Erythroblast (primary cell): Measurements from ENCODE around the gene NALF2.

ENCODE experiments used
- DNase-seq, 2 experiments: peaks; one replicate each; lab custom pipeline; 2025; lab: John Stamatoyannopoulos, UW
- GATA1 ChIP-seq: IDR thresholded peaks from 2 replicates; pipeline ENCODE4 v1.6.1; 2011; ENCODE audit warnings: low read depth, mild to moderate bottlenecking, control low read depth, low read length, moderate library complexity
- POLR2A ChIP-seq: IDR thresholded peaks from 2 replicates; pipeline ENCODE4 v1.6.1; 2011; ENCODE audit warnings: mild to moderate bottlenecking, low read length

Gene NALF2

GRCh38 chrX:69506617-69507499, 2.7 kb downstream of the NALF2 start:
- TF ChIP-seq POLR2A (no peak), GATA1 (no peak)
- DNase-seq = no peak

DNA sequence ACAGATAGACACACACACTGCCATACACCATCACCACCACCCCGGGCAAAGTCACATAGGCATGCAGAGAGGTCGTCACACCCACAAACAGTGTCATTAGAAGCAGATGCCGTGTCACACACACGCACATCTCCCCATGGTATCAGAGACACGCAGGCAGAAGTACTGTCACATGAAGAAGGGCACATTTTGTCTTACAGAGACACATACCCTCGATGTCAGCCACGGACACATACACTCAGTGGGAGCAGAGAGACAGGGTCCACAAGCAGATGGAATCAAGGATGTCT, 3.3 kb downstream of the NALF2 start:
- no peak for DNase-seq
- TF ChIP-seq GATA1 = no peak
- no peak for TF ChIP-seq POLR2A

- TF ChIP-seq POLR2A (no peak), GATA1 (no peak)
- no peak for DNase-seq
Observed at GRCh38 chrX:69508610-69509009, 4.5 kb downstream of the NALF2 start.

DNA sequence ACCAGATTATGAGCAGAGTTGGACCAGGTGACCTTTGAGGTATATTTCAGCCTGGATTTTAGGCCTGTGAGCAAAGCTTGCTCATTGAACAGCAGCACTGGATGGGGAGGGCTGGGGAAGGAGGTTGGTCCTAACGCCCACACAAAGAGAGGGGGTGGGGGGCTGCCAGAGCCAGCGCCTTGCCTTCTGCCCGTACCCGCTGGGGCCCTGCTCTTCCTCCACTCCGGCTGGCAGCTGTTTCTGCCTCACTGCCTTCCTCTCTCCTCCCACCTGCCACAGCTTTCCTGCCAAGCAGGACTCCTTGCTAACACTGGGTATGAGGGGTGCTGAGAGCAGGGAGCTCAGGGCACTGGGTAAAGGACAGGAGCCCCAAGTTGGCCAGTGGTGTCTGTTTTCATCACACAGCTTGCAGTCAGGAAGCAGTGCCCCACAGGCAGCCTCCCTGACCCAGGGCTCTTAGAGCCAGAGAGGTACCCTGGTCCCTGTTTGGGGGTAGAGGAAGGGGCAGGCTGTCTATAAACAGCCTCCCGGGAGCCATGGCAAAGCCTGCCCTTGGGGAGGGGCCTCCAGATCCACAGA, 6.1 kb downstream of the NALF2 start:
- TF ChIP-seq GATA1 = no peak
- TF ChIP-seq POLR2A = no peak
- no peak for DNase-seq

GRCh38 chrX:69510914-69511513, 6.9 kb downstream of the NALF2 start:
- TF ChIP-seq POLR2A (no peak), GATA1 (no peak)
- DNase-seq = no peak

- TF ChIP-seq GATA1 (no peak), POLR2A (no peak)
- DNase-seq = no peak
Observed at GRCh38 chrX:69522052-69522451, 17.9 kb downstream of the NALF2 start.

GRCh38 chrX:69523314-69523713, 19.2 kb downstream of the NALF2 start:
- DNase-seq = no peak
- no peak for TF ChIP-seq GATA1
- no peak for TF ChIP-seq POLR2A

- no peak for TF ChIP-seq GATA1
- no peak for TF ChIP-seq POLR2A
- DNase-seq = no peak
Observed at GRCh38 chrX:69524781-69525363, 20.7 kb downstream of the NALF2 start.

DNA sequence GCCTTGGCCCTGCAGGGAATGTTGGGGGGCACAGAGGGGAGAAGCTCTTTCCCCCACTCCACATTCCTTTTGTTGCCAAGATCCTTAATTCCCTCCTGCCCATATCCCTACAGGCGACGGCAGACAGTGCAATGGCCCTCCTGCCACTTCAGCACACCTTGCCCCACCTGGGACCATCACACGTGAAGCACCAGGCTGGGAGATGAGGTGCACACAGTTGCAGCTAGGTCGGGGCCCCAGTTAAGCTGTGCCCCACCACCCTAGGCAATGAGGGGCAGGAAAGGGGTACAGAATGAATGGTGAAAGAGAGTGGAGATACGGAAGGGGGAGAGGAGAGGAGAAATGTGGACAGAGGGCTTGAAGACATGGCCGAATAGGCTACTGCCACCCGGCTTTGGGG, 26.2 kb downstream of the NALF2 start:
- no peak for TF ChIP-seq GATA1
- no peak for TF ChIP-seq POLR2A
- no peak for DNase-seq

- no peak for DNase-seq
- TF ChIP-seq POLR2A (no peak), GATA1 (no peak)
Observed at GRCh38 chrX:69531031-69531755, 27.1 kb downstream of the NALF2 start.

DNA sequence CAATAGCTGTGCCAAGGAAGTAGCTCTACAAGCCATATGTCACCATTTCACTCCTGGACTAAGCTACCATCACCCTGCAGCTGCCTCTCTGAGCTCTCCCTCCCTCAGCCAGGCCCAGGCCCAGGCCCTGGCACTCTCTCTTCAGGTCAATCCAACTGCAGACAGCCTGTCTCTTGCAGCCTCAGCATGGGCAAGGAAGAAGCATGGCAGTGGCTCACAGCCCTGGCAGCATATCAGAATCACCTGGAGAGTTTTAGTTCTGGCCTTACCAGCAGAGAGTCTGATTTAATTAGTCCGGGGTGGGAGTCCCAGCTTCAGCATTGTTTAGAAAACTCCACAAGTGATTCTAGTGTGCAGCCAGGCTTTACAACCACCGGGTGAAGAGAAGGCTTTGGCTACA, 31.5 kb downstream of the NALF2 start:
- TF ChIP-seq GATA1 (no peak), POLR2A (no peak)
- no peak for DNase-seq

- peak; percentile 48 to 69 for DNase-seq
- TF ChIP-seq POLR2A (no peak), GATA1 (no peak)
Observed at GRCh38 chrX:69538321-69538876, 34.3 kb downstream of the NALF2 start.

DNA sequence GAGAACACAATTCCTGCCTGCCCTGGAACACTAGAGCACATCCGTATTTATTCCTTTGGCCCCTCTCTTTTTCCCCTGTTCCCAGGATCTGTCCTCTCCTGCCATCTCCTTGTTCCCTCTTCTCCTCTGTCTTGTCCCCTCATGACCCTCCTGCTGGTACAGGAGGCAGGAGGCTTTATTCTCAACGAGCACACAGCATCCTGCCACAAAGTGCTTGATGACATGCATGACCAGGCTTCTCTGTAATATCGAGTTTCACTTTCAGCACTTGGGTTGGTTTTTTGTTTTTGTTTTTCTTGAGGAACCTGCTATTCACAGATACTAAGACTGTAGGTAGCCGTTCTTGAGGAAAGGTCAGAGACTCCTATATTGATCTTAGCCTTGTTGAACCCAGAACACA, 35.3 kb downstream of the NALF2 start:
- DNase-seq = no peak
- no peak for TF ChIP-seq POLR2A
- no peak for TF ChIP-seq GATA1

DNA sequence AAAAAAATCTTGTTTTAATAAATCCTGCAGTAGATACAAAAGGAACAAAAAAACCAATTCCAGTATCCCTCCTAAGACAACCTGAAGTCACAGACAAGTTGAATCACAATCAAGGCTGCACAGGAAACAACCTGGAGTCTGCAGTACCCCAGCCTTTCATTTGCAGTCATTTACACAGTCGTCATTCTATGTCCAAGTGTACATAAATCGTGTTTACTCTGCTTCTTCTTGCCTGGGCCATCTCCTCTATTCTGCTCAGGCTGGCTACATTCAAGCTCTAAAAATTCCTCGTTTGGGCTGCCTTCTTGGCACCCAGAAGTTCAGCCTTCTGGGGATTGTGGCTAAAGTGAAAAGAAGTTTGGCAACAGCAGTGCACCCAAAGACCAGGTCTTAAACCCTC, 37.8 kb downstream of the NALF2 start:
- TF ChIP-seq GATA1 = no peak
- no peak for TF ChIP-seq POLR2A
- no peak for DNase-seq
